Endothelial cell (in vitro differentiated cells): ENCODE measurements around the gene MED27. TPM values are rescaled to one million over a fixed set of nuclear protein-coding genes. Genes with fewer than 3 reads are reported as not detected.

ENCODE experiments used
- DNase-seq: peaks from one replicate; pipeline ENCODE4 v3.0.0; 2021; ENCODE audit warnings: low spot score
- H3K27ac Mint-ChIP-seq: one replicate; pipeline ENCODE4 v1.8.0; 2021; ENCODE audit warnings: mixed read lengths, inconsistent platforms; ENCODE audit not compliant: unreplicated experiment
- H3K27me3 Mint-ChIP-seq: one replicate; pipeline ENCODE4 v1.8.0; 2021; ENCODE audit warnings: mild to moderate bottlenecking, moderate library complexity, mixed read lengths, inconsistent platforms; ENCODE audit not compliant: unreplicated experiment
- H3K36me3 Mint-ChIP-seq: one replicate; pipeline ENCODE4 v1.8.0; 2021; ENCODE audit warnings: mild to moderate bottlenecking, low read depth, mixed read lengths, inconsistent platforms; ENCODE audit not compliant: unreplicated experiment
- H3K4me1 Mint-ChIP-seq: one replicate; pipeline ENCODE4 v1.8.0; 2021; ENCODE audit warnings: mild to moderate bottlenecking, mixed read lengths, inconsistent platforms; ENCODE audit not compliant: unreplicated experiment
- H3K4me3 Mint-ChIP-seq: one replicate; pipeline ENCODE4 v1.8.0; 2021; ENCODE audit warnings: mild to moderate bottlenecking, mixed read lengths, inconsistent platforms; ENCODE audit not compliant: unreplicated experiment
- H3K9me3 Mint-ChIP-seq: one replicate; pipeline ENCODE4 v1.8.0; 2021; ENCODE audit warnings: mixed read lengths, inconsistent platforms; ENCODE audit not compliant: unreplicated experiment
- CTCF ChIP-seq: fragments of 200-600 bp; sonication (generic); IDR thresholded peaks from one replicate; pipeline ENCODE4 v1.5.0; 2021; ENCODE audit warnings: antibody characterized with exemption; ENCODE audit not compliant: unreplicated experiment
- total RNA-seq: library from RNA; stranded (reverse); fragmentation: NEBNext Ultra II Directional; extraction: Animal tissue kit (Norgen Biotek cat#: 25700); gene quantifications from one replicate; pipeline ENCODE4 v1.2.1, GENCODE V29; 2021; ENCODE audit not compliant: unreplicated experiment

Gene MED27
- total RNA-seq, 1 donor from 2014 or later = 24.0 TPM

GRCh38 chr9:132069046-132069898 is 10.4 kb downstream of the MED27 start:
- Mint-ChIP-seq H3K4me1 (peaks cover 13% of the 10 kb centered on the region), H3K9me3 (no peaks in the 10 kb centered on the region), H3K36me3 (peaks cover 7% of the 10 kb centered on the region), H3K27ac (no peak overlapping the region), H3K4me3 (no peak overlapping the region), H3K27me3 (peaks cover 2% of the 10 kb centered on the region)
- no peak for DNase-seq
- TF ChIP-seq CTCF = no peak

GRCh38 chr9:132068605-132069004 is 11.1 kb downstream of the MED27 start:
- no peak for TF ChIP-seq CTCF
- Mint-ChIP-seq H3K27ac (no peak overlapping the region), H3K4me1 (peaks cover 16% of the 10 kb centered on the region), H3K4me3 (no peak overlapping the region), H3K36me3 (peaks cover 7% of the 10 kb centered on the region), H3K9me3 (no peaks in the 10 kb centered on the region), H3K27me3 (peaks cover 2% of the 10 kb centered on the region)
- no peak for DNase-seq

- Mint-ChIP-seq H3K4me1 (peaks cover 26% of the 10 kb centered on the region), H3K27ac (no peak overlapping the region), H3K27me3 (peaks cover 2% of the 10 kb centered on the region), H3K36me3 (peaks cover 7% of the 10 kb centered on the region), H3K9me3 (no peaks in the 10 kb centered on the region), H3K4me3 (no peak overlapping the region)
- TF ChIP-seq CTCF = no peak
- no peak for DNase-seq
These were observed 13.2 kb downstream of the MED27 start for GRCh38 chr9:132066511-132066910.

GRCh38 chr9:132066057-132066456 is 13.6 kb downstream of the MED27 start:
- H3K36me3 Mint-ChIP-seq = peaks cover 7% of the 10 kb centered on the region
- no peaks in the 10 kb centered on the region for H3K9me3 Mint-ChIP-seq
- no peak overlapping the region for H3K27ac Mint-ChIP-seq
- H3K4me3 Mint-ChIP-seq = no peak overlapping the region
- DNase-seq = no peak
- H3K27me3 Mint-ChIP-seq = peaks cover 2% of the 10 kb centered on the region
- TF ChIP-seq CTCF = no peak
- H3K4me1 Mint-ChIP-seq = peaks cover 26% of the 10 kb centered on the region

- no peak for DNase-seq
- H3K27me3 Mint-ChIP-seq = peaks cover 2% of the 10 kb centered on the region
- H3K4me3 Mint-ChIP-seq = no peak overlapping the region
- peaks cover 15% of the 10 kb centered on the region for H3K4me1 Mint-ChIP-seq
- H3K36me3 Mint-ChIP-seq = peaks cover 19% of the 10 kb centered on the region
- H3K27ac Mint-ChIP-seq = no peak overlapping the region
- no peaks in the 10 kb centered on the region for H3K9me3 Mint-ChIP-seq
- no peak for TF ChIP-seq CTCF
These were observed 16.4 kb downstream of the MED27 start for GRCh38 chr9:132063281-132063680.
